Endometrial microvascular endothelial cells (primary cell): ENCODE data around the gene RTL5. TPM values are rescaled to one million over a fixed set of nuclear protein-coding genes. Genes with fewer than 3 reads are reported as not detected.

ENCODE experiments used
- in situ Hi-C: cut with HindIII; loops from 2 replicates; pipeline ENCODE4 v1.10.0; 2017; ENCODE audit warnings: low sequenced_read_pairs, low pct_unique_long_range_greater_than_20kb; ENCODE audit errors: inconsistent ontology term
- total RNA-seq: library from RNA; depleted of rRNA; stranded (reverse); fragments of >200 nt; gene quantifications from one replicate; pipeline ENCODE4 v1.2.3, GENCODE V29; 2015; ENCODE audit errors: inconsistent ontology term

RTL5 gene
- total RNA-seq, 1 donor from 2014 or later = 1.8 TPM

- in situ Hi-C loops = no loop called here
Measured at GRCh38 chrX:72114807-72115206, 16.9 kb downstream of the RTL5 start.

- in situ Hi-C loops = no loop called here
Measured at GRCh38 chrX:72114306-72114705, 17.4 kb downstream of the RTL5 start.

GRCh38 chrX:72113461-72113860 is 18.3 kb downstream of the RTL5 start:
- in situ Hi-C loops = no loop called here

DNA sequence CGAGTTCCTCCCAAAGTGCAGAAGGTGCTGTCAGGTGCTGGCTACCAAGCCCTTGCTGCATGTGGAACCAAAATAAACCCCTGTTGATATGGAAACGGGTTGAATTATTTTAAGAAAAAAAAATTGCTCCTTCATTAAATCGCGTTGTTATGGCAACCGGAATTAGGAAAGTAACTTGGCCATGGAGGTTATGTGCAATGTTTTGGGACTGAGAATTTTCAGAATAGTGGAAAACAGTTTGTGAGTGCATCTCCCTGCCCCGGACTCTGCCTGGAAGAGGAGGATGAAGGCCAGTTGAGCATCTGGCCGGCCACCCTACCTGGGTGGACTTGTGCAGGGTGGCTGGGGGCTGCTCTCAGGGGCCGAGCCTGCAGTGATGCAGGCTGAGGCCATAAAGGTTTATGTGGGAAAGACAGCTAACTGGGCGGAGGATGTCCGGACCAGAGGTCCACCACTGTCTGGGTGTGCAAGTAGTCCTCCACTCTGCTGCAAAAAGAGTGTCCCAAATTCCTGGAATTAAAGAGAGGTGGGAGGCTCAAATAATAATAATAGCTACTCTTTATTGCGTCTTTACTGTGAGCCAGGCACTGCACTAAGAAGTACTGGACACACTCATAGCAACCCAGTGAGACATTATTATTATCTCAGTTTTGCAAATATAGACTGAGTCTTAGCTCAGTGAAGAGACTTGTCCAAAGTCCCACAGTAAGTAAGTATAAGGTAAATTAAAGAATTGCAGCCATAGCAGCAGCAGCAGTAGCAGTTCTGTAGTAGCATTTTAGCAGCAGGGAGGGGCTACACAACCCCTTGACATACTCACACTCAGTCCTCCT is 20.6 kb downstream of the RTL5 start:
- in situ Hi-C loops = no loop called here

DNA sequence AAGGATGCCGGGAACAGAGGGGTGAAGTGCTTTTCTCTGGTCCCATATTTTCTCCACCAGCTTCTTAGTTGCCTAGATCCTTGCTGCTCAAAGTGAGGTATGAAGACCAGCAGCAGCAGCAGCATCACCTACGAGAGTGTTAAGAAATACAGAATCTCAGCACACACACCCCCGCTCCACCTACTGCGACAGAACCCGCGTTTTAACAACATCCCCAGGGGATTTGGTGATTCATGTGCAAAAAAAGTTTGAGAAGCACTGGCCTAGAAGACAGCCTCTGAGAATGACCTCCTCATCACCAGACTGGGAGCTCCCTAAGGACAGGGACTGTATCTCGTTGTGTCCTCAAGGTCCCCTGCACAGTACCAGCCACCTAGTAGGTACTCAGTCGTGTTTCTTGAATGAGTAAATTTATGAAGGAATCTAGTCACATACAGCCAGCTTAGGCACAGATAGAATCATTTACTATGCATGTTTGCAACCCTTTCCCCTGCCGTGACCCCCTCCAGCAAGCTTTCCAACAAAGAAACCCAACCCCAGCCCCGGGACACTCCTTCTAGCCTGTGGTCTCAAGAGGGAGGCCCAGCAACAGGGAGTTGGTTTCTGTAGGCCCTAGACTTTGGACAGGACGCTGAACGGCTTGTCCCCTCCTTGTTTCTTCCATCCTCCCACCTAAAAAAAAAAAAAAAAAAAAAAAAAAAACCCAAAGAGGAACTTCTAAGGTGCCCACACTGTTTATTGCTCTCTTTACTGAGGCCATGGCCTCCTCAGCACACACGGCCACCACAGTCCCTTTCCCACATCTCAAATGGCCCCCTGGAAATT is 21.5 kb downstream of the RTL5 start:
- in situ Hi-C loops = no loop called here

DNA sequence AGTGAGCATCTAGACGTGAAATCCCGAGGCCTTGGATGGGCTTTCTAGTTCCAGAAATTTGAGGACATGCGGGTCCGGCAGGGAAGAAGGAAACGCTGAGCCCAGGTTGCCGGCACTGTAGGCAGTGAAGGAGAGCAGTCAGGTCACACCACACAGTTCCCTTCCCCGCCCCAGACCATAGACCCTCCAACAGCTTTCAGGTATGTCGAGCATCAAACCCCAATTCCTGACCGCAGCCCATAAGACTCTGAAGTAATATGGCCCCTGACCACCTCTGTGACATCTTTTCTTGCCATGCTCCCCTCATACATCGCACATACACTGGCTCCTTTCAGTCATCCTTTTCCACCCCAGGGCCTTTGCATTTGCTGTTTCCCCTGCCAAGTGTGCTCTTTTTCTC is 23.0 kb downstream of the RTL5 start:
- in situ Hi-C loops = no loop called here

- in situ Hi-C loops = no loop called here
Measured at GRCh38 chrX:72107841-72108595, 23.7 kb downstream of the RTL5 start.

DNA sequence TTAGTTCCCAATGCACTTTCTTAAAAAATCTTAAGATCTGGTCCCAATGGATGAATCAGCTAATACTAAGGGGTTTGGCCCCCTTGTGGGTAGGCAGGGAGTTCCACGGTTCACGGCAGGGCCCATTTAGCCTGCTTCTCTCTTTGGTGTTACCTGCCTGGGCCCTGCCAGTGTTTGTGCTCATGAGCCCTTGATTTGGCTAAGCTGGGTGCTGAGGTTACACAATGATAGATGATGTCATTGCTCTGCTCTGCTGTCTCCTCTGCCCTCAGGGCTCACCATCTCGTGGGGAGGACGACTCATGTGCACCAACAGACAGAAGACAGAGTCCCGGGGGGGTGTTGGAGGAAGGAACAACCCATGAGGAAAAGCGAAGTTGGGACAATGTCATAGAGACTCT is 24.4 kb downstream of the RTL5 start:
- in situ Hi-C loops = no loop called here

DNA sequence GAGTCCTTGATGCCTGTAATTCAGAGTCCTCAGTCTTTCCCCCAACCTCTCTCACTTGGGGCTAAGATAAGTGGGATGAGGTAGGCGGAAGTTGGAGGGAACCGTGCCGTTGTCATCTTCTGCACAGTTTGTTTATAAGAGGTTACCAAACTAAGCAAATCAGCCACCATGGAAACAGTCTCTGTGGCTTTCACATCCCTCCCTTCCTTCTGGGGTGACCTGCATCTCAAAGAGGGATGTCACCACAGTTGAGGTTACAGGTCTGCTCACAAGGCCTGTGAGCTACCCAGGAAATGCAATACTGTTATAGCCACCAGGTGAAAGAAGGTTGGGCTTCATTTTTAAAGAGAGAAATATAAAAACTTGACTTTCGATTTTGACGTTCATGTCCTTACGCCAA is 26.3 kb downstream of the RTL5 start:
- in situ Hi-C loops = no loop called here

DNA sequence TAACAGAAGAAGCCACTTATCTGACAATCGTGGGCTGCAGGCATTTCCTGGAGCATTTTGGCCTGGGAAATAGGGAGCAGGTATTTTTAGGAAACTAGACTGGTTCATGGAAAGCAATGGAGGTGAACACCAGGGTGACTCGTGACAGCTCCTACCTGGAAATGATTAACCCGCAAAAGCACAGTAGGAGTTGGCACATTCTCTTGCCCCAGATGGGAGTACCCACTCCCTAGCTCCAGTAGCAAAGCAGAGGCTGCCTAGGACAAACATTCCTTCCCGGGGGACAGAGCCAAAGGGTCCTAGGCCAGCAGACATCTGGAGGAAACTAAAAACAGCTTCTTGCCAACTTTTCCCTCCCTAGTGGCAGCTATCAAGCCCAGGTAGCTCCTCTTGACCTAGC is 29.0 kb downstream of the RTL5 start:
- in situ Hi-C loops = no loop called here

DNA sequence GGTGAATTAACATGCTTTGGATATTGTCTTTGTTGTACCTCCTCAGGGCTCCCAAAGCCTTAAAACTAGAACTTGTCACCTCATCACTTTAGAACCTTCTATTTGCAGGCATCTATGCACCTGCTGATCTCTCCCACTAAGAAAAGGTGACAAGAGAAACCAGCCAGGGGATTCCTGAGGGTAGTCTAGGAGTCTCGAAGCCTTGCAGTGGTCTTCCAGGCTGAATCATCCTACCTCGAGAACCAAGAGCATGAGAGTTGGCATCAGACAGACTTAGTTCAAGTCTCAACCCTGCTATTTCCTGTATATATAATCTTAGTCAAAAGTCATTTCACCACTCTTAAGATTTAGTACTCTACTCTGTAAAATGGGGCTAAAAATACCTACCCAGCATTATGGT is 29.6 kb downstream of the RTL5 start:
- in situ Hi-C loops = no loop called here

GRCh38 chrX:72101597-72102037 is 30.1 kb downstream of the RTL5 start:
- in situ Hi-C loops = no loop called here

GRCh38 chrX:72100824-72101351 is 30.8 kb downstream of the RTL5 start:
- in situ Hi-C loops = no loop called here

DNA sequence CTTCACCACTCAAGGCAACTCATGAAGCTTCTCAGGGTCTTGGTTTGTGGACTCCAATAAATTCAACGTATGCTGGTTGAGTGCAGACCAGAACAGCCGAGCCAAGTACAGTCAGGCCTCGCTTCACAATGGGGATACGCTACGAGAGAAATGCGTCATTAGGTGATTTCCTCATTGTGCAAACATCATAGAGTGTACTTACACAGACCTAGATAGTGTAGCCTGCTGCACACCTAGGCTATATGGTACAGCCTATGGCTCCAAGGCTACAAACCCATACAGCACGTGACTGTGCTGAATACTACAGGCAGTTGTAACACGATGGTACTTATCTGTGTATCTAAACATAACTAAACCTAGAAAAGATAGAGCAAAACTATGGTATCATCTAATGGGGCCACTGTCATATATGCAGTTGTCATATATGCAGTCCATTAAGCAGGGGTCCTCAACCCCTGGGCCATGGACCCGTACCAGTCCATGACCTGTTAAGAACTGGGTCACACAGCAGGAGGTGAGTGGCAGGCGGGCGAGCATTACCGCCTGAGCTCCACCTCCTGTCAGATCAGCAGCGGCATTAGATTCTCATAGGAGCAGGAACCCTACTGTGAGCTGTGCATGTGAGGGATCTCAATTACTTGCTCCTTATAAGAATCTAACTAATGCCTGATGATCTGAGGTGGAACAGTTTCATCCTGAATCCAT is 31.5 kb downstream of the RTL5 start:
- in situ Hi-C loops = no loop called here

- in situ Hi-C loops = no loop called here
Measured at GRCh38 chrX:72097098-72097497, 34.6 kb downstream of the RTL5 start.

DNA sequence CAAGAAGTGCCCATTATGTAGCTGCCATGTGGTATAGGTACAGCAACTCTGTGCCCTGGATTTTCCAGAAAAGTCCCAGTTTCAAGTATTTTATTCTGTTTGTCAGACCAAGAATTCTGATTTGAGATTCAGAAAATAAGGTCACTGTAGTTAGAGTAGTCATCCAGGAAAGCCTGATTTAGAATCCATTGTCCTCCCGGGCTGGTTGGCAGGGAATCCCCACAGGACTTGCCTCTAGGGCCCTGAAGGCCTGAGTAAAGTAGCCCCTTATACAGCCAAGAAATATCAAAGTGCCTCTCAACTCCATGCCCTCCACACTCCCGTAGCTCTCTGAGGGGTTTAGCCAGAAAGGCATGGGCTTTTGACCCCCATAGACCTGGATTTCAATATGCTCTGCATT is 36.3 kb downstream of the RTL5 start:
- in situ Hi-C loops = no loop called here

DNA sequence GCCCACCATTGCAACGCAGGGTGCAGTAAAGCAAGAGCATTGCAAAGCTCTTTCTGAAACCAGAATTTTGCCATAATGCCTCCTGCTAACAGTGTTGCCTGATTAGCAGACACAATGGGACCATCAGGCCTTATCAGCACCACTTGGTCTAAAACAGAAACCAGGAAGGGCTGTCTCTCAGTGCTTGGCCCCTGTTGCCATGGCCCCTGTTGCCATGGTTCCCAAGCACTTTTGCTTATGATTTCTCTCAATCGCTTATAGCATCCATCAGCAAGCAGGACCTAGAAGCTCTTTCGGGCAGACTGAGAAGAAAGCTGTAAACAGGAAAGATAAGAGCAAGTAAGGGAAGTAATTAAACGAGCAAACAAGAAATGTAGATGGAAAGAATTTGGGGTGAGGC is 36.8 kb downstream of the RTL5 start:
- in situ Hi-C loops = no loop called here

- in situ Hi-C loops = no loop called here
Measured at GRCh38 chrX:72089254-72089653, 42.5 kb downstream of the RTL5 start.

DNA sequence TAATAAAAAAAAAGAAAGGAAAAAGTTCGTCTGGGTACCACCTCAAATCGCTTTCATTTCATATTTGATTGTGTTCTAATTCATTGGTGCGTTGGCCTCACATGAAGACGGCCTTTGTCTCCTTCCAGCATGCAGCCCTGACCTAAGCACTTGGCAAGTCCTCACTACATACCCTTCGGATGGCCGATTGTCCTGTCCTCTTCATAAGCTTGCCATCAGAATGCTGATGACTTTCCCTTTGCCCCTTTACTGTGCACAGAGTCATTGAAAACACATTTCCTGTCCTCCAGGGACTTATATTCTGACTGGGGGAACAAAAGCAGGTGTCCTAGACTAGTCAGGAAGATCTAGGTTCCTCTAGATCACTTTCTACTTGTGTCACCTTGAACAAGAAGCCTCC is 43.0 kb downstream of the RTL5 start:
- in situ Hi-C loops = no loop called here
